Endodermal cell (in vitro differentiated cells): Measurements from ENCODE around the gene RANBP10. TPM values are rescaled to one million over a fixed set of nuclear protein-coding genes. Genes with fewer than 3 reads are reported as not detected.

Source experiments
- DNase-seq: peaks from one replicate; pipeline ENCODE4 v3.0.0-alpha.2; 2017
- H3K27ac ChIP-seq: 2 replicates; pipeline ENCODE4 v1.5.1; 2013; ENCODE audit warnings: mild to moderate bottlenecking, low read depth, low read length, moderate library complexity
- H3K27me3 ChIP-seq: 2 replicates; pipeline ENCODE4 v1.6.1; 2013; ENCODE audit warnings: mild to moderate bottlenecking, low read length, moderate library complexity; ENCODE audit not compliant: insufficient read depth, control insufficient read depth, poor library complexity, severe bottlenecking
- H3K36me3 ChIP-seq: 2 replicates; pipeline ENCODE4 v1.7.0; 2013; ENCODE audit warnings: mild to moderate bottlenecking, low read length, moderate library complexity; ENCODE audit not compliant: control insufficient read depth, insufficient read depth
- H3K4me1 ChIP-seq: one replicate; pipeline ENCODE4 v1.7.0; 2013; ENCODE audit warnings: low read length; ENCODE audit not compliant: control insufficient read depth, insufficient read depth
- H3K4me3 ChIP-seq: 2 replicates; pipeline ENCODE4 v1.5.1; 2013; ENCODE audit warnings: mild to moderate bottlenecking, low read length, moderate library complexity
- H3K9ac ChIP-seq: 2 replicates; pipeline ENCODE4 v1.6.1; 2013; ENCODE audit warnings: mild to moderate bottlenecking, low read length, moderate library complexity; ENCODE audit not compliant: poor library complexity, severe bottlenecking; ENCODE audit errors: extremely low read depth
- H3K9me3 ChIP-seq: 2 replicates; pipeline ENCODE4 v1.6.1; 2013; ENCODE audit warnings: mild to moderate bottlenecking, low read length, moderate library complexity; ENCODE audit not compliant: control insufficient read depth
- H3K27ac Mint-ChIP-seq: 2 replicates; pipeline ENCODE4 v1.8.0; 2020; ENCODE audit warnings: mixed read lengths
- H3K27me3 Mint-ChIP-seq: 2 replicates; pipeline ENCODE4 v1.8.0; 2021; ENCODE audit warnings: mild to moderate bottlenecking, mixed read lengths; ENCODE audit not compliant: insufficient read depth
- H3K36me3 Mint-ChIP-seq: 2 replicates; pipeline ENCODE4 v1.8.0; 2020; ENCODE audit warnings: low read depth, mixed read lengths
- H3K4me1 Mint-ChIP-seq: 2 replicates; pipeline ENCODE4 v1.8.0; 2020; ENCODE audit warnings: mixed read lengths
- H3K4me3 Mint-ChIP-seq: 2 replicates; pipeline ENCODE4 v1.8.0; 2020; ENCODE audit warnings: mild to moderate bottlenecking, moderate library complexity, mixed read lengths
- H3K9me3 Mint-ChIP-seq: 2 replicates; pipeline ENCODE4 v1.8.0; 2020; ENCODE audit warnings: mild to moderate bottlenecking, mixed read lengths
- CTCF ChIP-seq: fragments of 200-600 bp; sonication (generic); conservative IDR thresholded peaks from 2 replicates; pipeline ENCODE4 v1.5.0; 2021; ENCODE audit warnings: antibody characterized with exemption, mild to moderate bottlenecking
- WGBS, 2 experiments: methylation state at CpG; one replicate each; pipeline versions ENCODE4 v1.1.5 to v1.1.7; 2013; ENCODE audit warnings: missing lambda C conversion rate in 2 of 2, mixed read lengths in 1 of 2; ENCODE audit not compliant: insufficient coverage in 1 of 2, insufficient read length in 1 of 2; 5-methylcytosine and 5-hydroxymethylcytosine counted together
- total RNA-seq, 2 donors: library from RNA; stranded (reverse); fragmentation: NEBNext Ultra II Directional in 1 of 2; extraction: Animal tissue kit (Norgen Biotek cat#: 25700) in 1 of 2; gene quantifications; 2 replicates in 1 of 2; 3 replicates in 1 of 2; pipeline ENCODE4 v1.2.1, GENCODE V29; 2021

RANBP10 gene
- total RNA-seq, 2 donors from 2014 or later = 19.2 to 22.5 TPM

- Mint-ChIP-seq H3K4me3 (no peak overlapping the region), H3K27me3 (no peaks in the 10 kb centered on the region), H3K4me1 (no peaks in the 10 kb centered on the region), H3K9me3 (no peaks in the 10 kb centered on the region), H3K27ac (no peak overlapping the region), H3K36me3 (peaks cover 38% of the 10 kb centered on the region)
- DNase-seq = no peak
- H3K4me1 ChIP-seq = no peaks in the 10 kb centered on the region
- no peak overlapping the region for H3K27ac ChIP-seq
- H3K9me3 ChIP-seq = no peaks in the 10 kb centered on the region
- no peaks in the 10 kb centered on the region for H3K27me3 ChIP-seq
- WGBS, 2 experiments = 94 to 96% methylated on average over 4 to 8 of the region's 8 CpGs
- no peak overlapping the region for H3K4me3 ChIP-seq
- H3K36me3 ChIP-seq = peaks cover 32% of the 10 kb centered on the region
- no peak for TF ChIP-seq CTCF
- H3K9ac ChIP-seq = no peak overlapping the region
Observed at GRCh38 chr16:67726106-67727034, 80.0 kb downstream of the RANBP10 start.

- no peak overlapping the region for H3K27ac Mint-ChIP-seq
- Histone ChIP-seq H3K36me3 (peaks cover 12% of the 10 kb centered on the region), H3K27ac (no peak overlapping the region), H3K4me3 (no peak overlapping the region), H3K27me3 (no peaks in the 10 kb centered on the region), H3K4me1 (no peaks in the 10 kb centered on the region), H3K9ac (no peak overlapping the region), H3K9me3 (no peaks in the 10 kb centered on the region)
- DNase-seq = no peak
- H3K9me3 Mint-ChIP-seq = no peaks in the 10 kb centered on the region
- no peak overlapping the region for H3K4me3 Mint-ChIP-seq
- H3K27me3 Mint-ChIP-seq = no peaks in the 10 kb centered on the region
- H3K36me3 Mint-ChIP-seq = peaks cover 20% of the 10 kb centered on the region
- TF ChIP-seq CTCF = no peak
- WGBS, 2 experiments = 89 to 100% methylated on average over 2 to 5 of the region's 5 CpGs
- H3K4me1 Mint-ChIP-seq = peaks cover 12% of the 10 kb centered on the region
Observed at GRCh38 chr16:67723911-67724305, 82.5 kb downstream of the RANBP10 start.

GRCh38 chr16:67723151-67723910 lies 83.0 kb downstream of the RANBP10 start:
- H3K4me1 Mint-ChIP-seq = peaks cover 16% of the 10 kb centered on the region
- 85 to 93% methylated on average over 3 to 5 of the region's 5 CpGs for WGBS, 2 experiments
- no peaks in the 10 kb centered on the region for H3K9me3 ChIP-seq
- H3K9ac ChIP-seq = no peak overlapping the region
- TF ChIP-seq CTCF = no peak
- no peak overlapping the region for H3K4me3 ChIP-seq
- H3K27ac Mint-ChIP-seq = no peak overlapping the region
- H3K36me3 ChIP-seq = peaks cover 12% of the 10 kb centered on the region
- H3K9me3 Mint-ChIP-seq = no peaks in the 10 kb centered on the region
- H3K4me3 Mint-ChIP-seq = no peak overlapping the region
- DNase-seq = no peak
- no peaks in the 10 kb centered on the region for H3K27me3 ChIP-seq
- H3K27me3 Mint-ChIP-seq = no peaks in the 10 kb centered on the region
- H3K36me3 Mint-ChIP-seq = peaks cover 16% of the 10 kb centered on the region
- no peak overlapping the region for H3K27ac ChIP-seq
- no peaks in the 10 kb centered on the region for H3K4me1 ChIP-seq
